ENCODE results near the gene NSA2. TPM values are rescaled to one million over a fixed set of nuclear protein-coding genes. Genes with fewer than 3 reads are reported as not detected.

The NSA2 gene
- total RNA-seq, 1 experiment from 2014 or later = 108 TPM

DNA sequence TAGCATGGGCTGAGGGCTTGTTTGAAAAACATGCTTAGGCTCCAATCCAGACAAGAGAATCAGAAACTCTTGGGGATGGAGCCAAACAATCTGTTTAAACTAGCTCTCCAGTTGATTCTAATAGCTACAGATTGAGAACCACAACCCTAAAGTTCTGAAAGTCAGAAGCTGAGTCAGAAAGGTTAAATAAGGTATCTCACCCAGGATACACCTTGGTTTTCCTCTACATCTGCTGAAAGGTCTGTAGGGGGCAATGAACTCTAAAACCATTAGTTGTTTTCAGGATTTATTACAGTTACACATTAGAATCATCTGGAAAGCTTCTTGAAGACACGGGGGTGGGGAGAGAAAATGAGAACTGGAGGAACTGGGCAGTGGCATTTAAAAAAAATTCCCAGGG is 5.8 kb upstream of the NSA2 start:
- ATAC-seq (no peak), DNase-seq (ENCODE audit: low read depth, low spot score) (no peak)
- H3K9me2 ChIP-seq (ENCODE audit: insufficient read depth) = no peaks in the 10 kb centered on the region
- no peaks in the 10 kb centered on the region for H4K20me1 ChIP-seq (ENCODE audit: insufficient read depth)
- intact Hi-C loops (cut with micrococcal nuclease) = no loop called here
- H2AFZ ChIP-seq (ENCODE audit: low read depth, low read length, poor library complexity, severe bottlenecking) = no peak overlapping the region
- BruUV-seq (replicated peaks) = no TSS peak
- H3K9me3 ChIP-seq (ENCODE audit: control insufficient read depth in 1 of 2, insufficient read depth in 1 of 2, low read depth in 1 of 2, low read length in 2 of 2) = no peaks in the 10 kb centered on the region
- TF ChIP-seq, protein P1, sequence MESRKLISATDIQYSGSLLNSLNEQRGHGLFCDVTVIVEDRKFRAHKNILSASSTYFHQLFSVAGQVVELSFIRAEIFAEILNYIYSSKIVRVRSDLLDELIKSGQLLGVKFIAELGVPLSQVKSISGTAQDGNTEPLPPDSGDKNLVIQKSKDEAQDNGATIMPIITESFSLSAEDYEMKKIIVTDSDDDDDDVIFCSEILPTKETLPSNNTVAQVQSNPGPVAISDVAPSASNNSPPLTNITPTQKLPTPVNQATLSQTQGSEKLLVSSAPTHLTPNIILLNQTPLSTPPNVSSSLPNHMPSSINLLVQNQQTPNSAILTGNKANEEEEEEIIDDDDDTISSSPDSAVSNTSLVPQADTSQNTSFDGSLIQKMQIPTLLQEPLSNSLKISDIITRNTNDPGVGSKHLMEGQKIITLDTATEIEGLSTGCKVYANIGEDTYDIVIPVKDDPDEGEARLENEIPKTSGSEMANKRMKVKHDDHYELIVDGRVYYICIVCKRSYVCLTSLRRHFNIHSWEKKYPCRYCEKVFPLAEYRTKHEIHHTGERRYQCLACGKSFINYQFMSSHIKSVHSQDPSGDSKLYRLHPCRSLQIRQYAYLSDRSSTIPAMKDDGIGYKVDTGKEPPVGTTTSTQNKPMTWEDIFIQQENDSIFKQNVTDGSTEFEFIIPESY (IDR thresholded peaks at IDR 0.05; ENCODE audit: extremely low read depth, insufficient replicate concordance, low read length) = no peak
- TF ChIP-seq SIN3A (IDR thresholded peaks at IDR 0.05; ENCODE audit: low read depth) = 0 out of 2 replicates have a peak, but pooled peaks have one; percentile 21
- peaks cover 14 to 23% of the 10 kb centered on the region in 2 experiments; a peak in 3 of 4 replicates for H3K36me3 ChIP-seq (ENCODE audit: control insufficient read depth in 1 of 2, insufficient read depth in 2 of 2, low read length in 2 of 2)
- no peak overlapping the region for H3K27ac ChIP-seq (ENCODE audit: low read depth, low read length)
- no peak overlapping the region for H3K4me3 ChIP-seq (replicated peaks in 1 of 2; ENCODE audit: low read depth in 1 of 2, low read length in 2 of 2)
- peak overlapping the region; percentile 9; the same call in 1 of the 2 replicates for H3K4me2 ChIP-seq (ENCODE audit: low read length)
- no peak overlapping the region for H3K9ac ChIP-seq (ENCODE audit: low read length)
- peaks cover 19 to 42% of the 10 kb centered on the region in 2 experiments; a peak in 3 of 4 replicates for H3K4me1 ChIP-seq (ENCODE audit: control insufficient read depth in 1 of 2, insufficient read depth in 2 of 2, low read length in 2 of 2)
- CTCF ChIA-PET = no interaction called here
- RAD21 ChIA-PET (ENCODE audit: low non-redundant PET in 1 of 2, low total read pairs in 2 of 2, uncharacterized antibody in 2 of 2, unreplicated experiment in 2 of 2) = no interaction called here
- H3K79me2 ChIP-seq (ENCODE audit: insufficient read depth, low read length) = peaks cover 62% of the 10 kb centered on the region
- POLR2A ChIA-PET = no interaction called here
- no peaks in the 10 kb centered on the region for H3K27me3 ChIP-seq (ENCODE audit: insufficient read depth, low read length)

GRCh38 chr5:74762599-74762998 is 4.5 kb upstream of the NSA2 start:
- no TSS peak for BruUV-seq (replicated peaks)

More at GRCh38 chr5:74762599-74762998, 4.5 kb upstream of the NSA2 start:
- DNase-seq (ENCODE audit: low read depth, low spot score) (peak; percentile 76), ATAC-seq (peak; percentile 41; the same call in 1 of the 2 replicates)
- ChIA-PET POLR2A (no interaction called here), CTCF (interaction anchor here (1.0 kb wide), 1 partner anchor 172 kb away, joined by 3 read pairs; no protein-coding TSS in a partner anchor), RAD21 (ENCODE audit: low non-redundant PET in 1 of 2, low total read pairs in 2 of 2, uncharacterized antibody in 2 of 2, unreplicated experiment in 2 of 2) (no interaction called here)
- H2AFZ ChIP-seq (ENCODE audit: low read depth, low read length, poor library complexity, severe bottlenecking) = no peak overlapping the region
- H3K9ac ChIP-seq (ENCODE audit: low read length) = peak overlapping the region; percentile 11; the same call in 1 of the 2 replicates
- H3K4me2 ChIP-seq (ENCODE audit: low read length) = peak overlapping the region; percentile 60
- intact Hi-C loops (cut with micrococcal nuclease) = no loop called here
- peaks cover 19 to 42% of the 10 kb centered on the region in 2 experiments; a peak in 3 of 4 replicates for H3K4me1 ChIP-seq (ENCODE audit: control insufficient read depth in 1 of 2, insufficient read depth in 2 of 2, low read length in 2 of 2)
- H3K79me2 ChIP-seq (ENCODE audit: insufficient read depth, low read length) = peaks cover 74% of the 10 kb centered on the region
- no peaks in the 10 kb centered on the region for H3K9me2 ChIP-seq (ENCODE audit: insufficient read depth)
- TF ChIP-seq CTCF (IDR thresholded peaks at IDR 0.05 in 2 of 3, conservative IDR thresholded peaks at IDR 0.05 in 1 of 3; ENCODE audit: borderline replicate concordance in 1 of 3, insufficient read depth in 1 of 3, low read depth in 2 of 3, low read length in 2 of 3) (no peak), CBX3 (IDR thresholded peaks at IDR 0.05; ENCODE audit: low read depth) (0 out of 2 replicates have a peak, but pooled peaks have one; percentile 32), SRF (IDR thresholded peaks at IDR 0.05; ENCODE audit: low read depth) (0 out of 2 replicates have a peak, but pooled peaks have one; percentile 26), CEBPB (IDR thresholded peaks at IDR 0.05; ENCODE audit: low read depth) (peak; percentile 92), JUND (IDR thresholded peaks at IDR 0.05) (peak; percentile 89), FOSL1 (IDR thresholded peaks at IDR 0.05; ENCODE audit: low read depth) (peak; percentile 93), SP1 (IDR thresholded peaks at IDR 0.05; ENCODE audit: low read depth) (peak; percentile 74)
- TF ChIP-seq, protein P2, sequence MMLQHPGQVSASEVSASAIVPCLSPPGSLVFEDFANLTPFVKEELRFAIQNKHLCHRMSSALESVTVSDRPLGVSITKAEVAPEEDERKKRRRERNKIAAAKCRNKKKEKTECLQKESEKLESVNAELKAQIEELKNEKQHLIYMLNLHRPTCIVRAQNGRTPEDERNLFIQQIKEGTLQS (IDR thresholded peaks at IDR 0.05) = peak; percentile 85
- TF ChIP-seq, protein P1 (IDR thresholded peaks at IDR 0.05; ENCODE audit: extremely low read depth, insufficient replicate concordance, low read length) = no peak
- H3K27me3 ChIP-seq (ENCODE audit: insufficient read depth, low read length) = no peaks in the 10 kb centered on the region
- H3K4me3 ChIP-seq (replicated peaks in 1 of 2; ENCODE audit: low read depth in 1 of 2, low read length in 2 of 2) = no peak overlapping the region; a peak in 1 of 4 replicates
- peak overlapping the region; percentile 4; the same call in 1 of the 2 replicates for H3K27ac ChIP-seq (ENCODE audit: low read depth, low read length)
- H3K9me3 ChIP-seq (ENCODE audit: control insufficient read depth in 1 of 2, insufficient read depth in 1 of 2, low read depth in 1 of 2, low read length in 2 of 2) = no peaks in the 10 kb centered on the region
- H4K20me1 ChIP-seq (ENCODE audit: insufficient read depth) = no peaks in the 10 kb centered on the region
- H3K36me3 ChIP-seq (ENCODE audit: control insufficient read depth in 1 of 2, insufficient read depth in 2 of 2, low read length in 2 of 2) = peaks cover 4 to 17% of the 10 kb centered on the region in 2 experiments; a peak in 3 of 4 replicates

Measured in HCT116 (cell line).